Hematopoietic multipotent progenitor cell treated with erythropoietin and hydrocortisone succinate and interleukin-3 and kit ligand, for 4 days (in vitro differentiated cells): ENCODE data around the gene MYH8.

Experiments used
- DNase-seq: peaks from one replicate; pipeline ENCODE4 v3.0.0-alpha.2; 2015

The MYH8 gene

GRCh38 chr17:10421900-10422542 lies at the start of gene MYH8:
Gene MYH8 (minus strand): TSS chr17:10421950. CDS start chr17:10420227, 1,723 bp downstream.
- no peak for DNase-seq

GRCh38 chr17:10469459-10469858 lies 47.7 kb upstream of the MYH8 start, which contains the start of gene MYH4:
Gene MYH4 (minus strand): TSS chr17:10469559. CDS start chr17:10466745, 2,814 bp downstream.
- DNase-seq: no peak

GRCh38 chr17:10463402-10463801 lies 41.7 kb upstream of the MYH8 start:
- peak; percentile 1 for DNase-seq

- no peak for DNase-seq
These were observed 38.3 kb upstream of the MYH8 start for GRCh38 chr17:10460062-10460461.

- no peak for DNase-seq
These were observed 37.0 kb upstream of the MYH8 start for GRCh38 chr17:10458701-10459100.

GRCh38 chr17:10457952-10458351 lies 36.2 kb upstream of the MYH8 start:
- DNase-seq: no peak

- DNase-seq: peak; percentile 18
These were observed 25.5 kb upstream of the MYH8 start for GRCh38 chr17:10447026-10447931.

- no peak for DNase-seq
These were observed 18.1 kb upstream of the MYH8 start for GRCh38 chr17:10439816-10440215.

- no peak for DNase-seq
These were observed 13.3 kb upstream of the MYH8 start for GRCh38 chr17:10435096-10435495.

GRCh38 chr17:10429421-10430045 lies 7.8 kb upstream of the MYH8 start:
- DNase-seq: no peak

- DNase-seq: no peak
These were observed 7.0 kb upstream of the MYH8 start for GRCh38 chr17:10428781-10429180.

- no peak for DNase-seq
These were observed 539 bp downstream of the MYH8 start for GRCh38 chr17:10421211-10421610.

- no peak for DNase-seq
These were observed 939 bp downstream of the MYH8 start for GRCh38 chr17:10420811-10421210.

GRCh38 chr17:10417431-10417830 lies 4.3 kb downstream of the MYH8 start:
- DNase-seq: no peak

GRCh38 chr17:10415161-10415560 lies 6.6 kb downstream of the MYH8 start:
- DNase-seq: no peak

GRCh38 chr17:10403589-10403988 lies 18.2 kb downstream of the MYH8 start:
- DNase-seq: no peak

GRCh38 chr17:10398352-10398751 lies 23.4 kb downstream of the MYH8 start:
- DNase-seq: no peak

- DNase-seq: no peak
These were observed 25.1 kb downstream of the MYH8 start for GRCh38 chr17:10396524-10397163.

- no peak for DNase-seq
These were observed 27.4 kb downstream of the MYH8 start for GRCh38 chr17:10394201-10394887.

- no peak for DNase-seq
These were observed 28.9 kb downstream of the MYH8 start for GRCh38 chr17:10392880-10393279.

- no peak for DNase-seq
These were observed 35.9 kb downstream of the MYH8 start for GRCh38 chr17:10385871-10386270.

- DNase-seq: no peak
These were observed 37.6 kb downstream of the MYH8 start for GRCh38 chr17:10384175-10384574.
